ENCODE data around the gene KIF21A.

The KIF21A gene

GRCh38 chr12:39332661-39333175, 110.2 kb downstream of the KIF21A start:
- CTCF ChIA-PET = interaction anchor here (0.5 kb wide), 1 partner anchor 755 kb away, joined by 3 read pairs; no protein-coding TSS in a partner anchor
- no peak for DNase-seq (ENCODE audit: low read depth, low spot score)
- no peak overlapping the region for H3K4me3 ChIP-seq (ENCODE audit: low read depth, low read length)
- TF ChIP-seq CTCF (IDR thresholded peaks at IDR 0.05; ENCODE audit: insufficient read depth, low read length, missing control alignments) = no peak
- POLR2A ChIA-PET = no interaction called here

- no peak for DNase-seq (ENCODE audit: low read depth, low spot score)
- ChIA-PET POLR2A (no interaction called here), CTCF (no interaction called here)
- TF ChIP-seq CTCF (IDR thresholded peaks at IDR 0.05; ENCODE audit: insufficient read depth, low read length, missing control alignments) = no peak
- no peak overlapping the region for H3K4me3 ChIP-seq (ENCODE audit: low read depth, low read length)
These were observed 111.2 kb downstream of the KIF21A start for GRCh38 chr12:39331539-39332261.

- H3K4me3 ChIP-seq (ENCODE audit: low read depth, low read length) = no peak overlapping the region
- TF ChIP-seq CTCF (IDR thresholded peaks at IDR 0.05; ENCODE audit: insufficient read depth, low read length, missing control alignments) = no peak
- POLR2A ChIA-PET = no interaction called here
- CTCF ChIA-PET = no interaction called here
- no peak for DNase-seq (ENCODE audit: low read depth, low spot score)
These were observed 113.0 kb downstream of the KIF21A start for GRCh38 chr12:39329876-39330275.

GRCh38 chr12:39329018-39329417, 113.9 kb downstream of the KIF21A start:
- CTCF ChIA-PET = interaction anchor here (3.7 kb wide), 1 partner anchor 11 kb away, joined by 18 read pairs; no protein-coding TSS in a partner anchor
- H3K4me3 ChIP-seq (ENCODE audit: low read depth, low read length) = no peak overlapping the region
- no peak for TF ChIP-seq CTCF (IDR thresholded peaks at IDR 0.05; ENCODE audit: insufficient read depth, low read length, missing control alignments)
- no peak for DNase-seq (ENCODE audit: low read depth, low spot score)
- POLR2A ChIA-PET = no interaction called here

- POLR2A ChIA-PET = no interaction called here
- CTCF ChIA-PET = interaction anchor here (3.7 kb wide), 1 partner anchor 10 kb away, joined by 18 read pairs; no protein-coding TSS in a partner anchor
- no peak overlapping the region for H3K4me3 ChIP-seq (ENCODE audit: low read depth, low read length)
- DNase-seq (ENCODE audit: low read depth, low spot score) = no peak
- no peak for TF ChIP-seq CTCF (IDR thresholded peaks at IDR 0.05; ENCODE audit: insufficient read depth, low read length, missing control alignments)
These were observed 115.0 kb downstream of the KIF21A start for GRCh38 chr12:39327965-39328364.

GRCh38 chr12:39327510-39327909, 115.4 kb downstream of the KIF21A start:
- CTCF ChIA-PET = interaction anchor here (1.5 to 3.7 kb wide), 2 partner anchors 10 to 11 kb away, joined by 3 to 18 read pairs; no protein-coding TSS in a partner anchor
- DNase-seq (ENCODE audit: low read depth, low spot score) = no peak
- POLR2A ChIA-PET = no interaction called here
- no peak overlapping the region for H3K4me3 ChIP-seq (ENCODE audit: low read depth, low read length)
- no peak for TF ChIP-seq CTCF (IDR thresholded peaks at IDR 0.05; ENCODE audit: insufficient read depth, low read length, missing control alignments)

All from AG04449 (cell line).